Subcutaneous adipose tissue (tissue), 4 donors: ENCODE measurements around the gene MC1R. TPM values are rescaled to one million over a fixed set of nuclear protein-coding genes. Genes with fewer than 3 reads are reported as not detected.

Source experiments
- CTCF ChIP-seq: fragments of 450-650 bp; IDR thresholded peaks from one replicate; pipeline ENCODE4 v1.5.1; 2016; ENCODE audit warnings: low read depth, mild to moderate bottlenecking, control low read depth, antibody characterized with exemption, moderate library complexity
- total RNA-seq, 4 donors: library from RNA; depleted of rRNA; stranded (reverse); fragments of >200 nt; gene quantifications; one replicate each; pipeline ENCODE4 v1.1.0, GENCODE V29; 2016

Gene MC1R
- total RNA-seq, 4 donors from 2014 or later, result 0.98 to 5.3 (median 3.8) TPM

DNA sequence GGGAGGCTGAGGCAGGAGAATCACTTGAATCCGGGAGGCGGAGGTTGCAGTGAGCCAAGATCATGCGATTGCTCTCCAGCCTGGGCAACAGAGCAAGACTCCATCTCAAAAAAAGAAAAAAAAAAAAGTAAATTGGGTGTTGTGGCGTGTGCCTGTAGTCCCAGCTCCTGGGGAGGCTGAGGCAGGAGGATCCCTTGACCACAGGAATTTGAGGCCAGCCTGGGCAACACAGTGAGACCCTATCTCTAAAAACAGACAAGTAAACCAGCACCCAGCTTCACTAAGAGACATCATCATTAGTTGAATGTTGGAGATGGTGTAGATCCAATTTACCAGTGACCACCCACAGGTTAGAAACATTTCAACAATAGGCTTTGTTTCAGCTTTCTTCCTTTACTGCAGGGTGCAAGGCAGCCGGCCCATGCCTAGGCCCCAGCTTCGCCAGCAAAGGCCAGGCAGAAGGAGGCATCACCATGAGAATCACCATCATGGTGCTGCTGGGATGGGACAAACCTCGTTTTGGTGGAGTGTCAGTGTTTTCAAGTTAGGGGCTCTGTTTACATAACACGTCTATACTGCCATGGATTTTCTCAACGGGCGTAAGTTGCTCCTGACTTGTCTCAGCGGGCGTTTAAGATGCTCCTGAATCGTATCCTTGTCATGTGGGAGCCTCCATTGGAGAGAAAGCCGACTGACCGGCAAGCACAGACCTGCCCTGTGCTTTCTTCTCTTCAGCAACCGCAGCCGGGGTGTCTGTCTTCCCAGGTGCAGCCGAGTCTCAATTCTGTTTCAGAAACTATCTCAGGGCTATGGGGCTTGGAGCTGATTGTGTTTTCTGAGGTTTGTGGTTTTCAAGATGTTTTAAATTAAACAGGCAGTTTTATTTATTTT is 37.9 kb upstream of the MC1R start:
- TF ChIP-seq CTCF, result no peak

- no peak for TF ChIP-seq CTCF
These were observed 37.3 kb upstream of the MC1R start for GRCh38 chr16:89881368-89881730.

GRCh38 chr16:89883346-89884040 is 35.2 kb upstream of the MC1R start:
- TF ChIP-seq CTCF, result no peak

DNA sequence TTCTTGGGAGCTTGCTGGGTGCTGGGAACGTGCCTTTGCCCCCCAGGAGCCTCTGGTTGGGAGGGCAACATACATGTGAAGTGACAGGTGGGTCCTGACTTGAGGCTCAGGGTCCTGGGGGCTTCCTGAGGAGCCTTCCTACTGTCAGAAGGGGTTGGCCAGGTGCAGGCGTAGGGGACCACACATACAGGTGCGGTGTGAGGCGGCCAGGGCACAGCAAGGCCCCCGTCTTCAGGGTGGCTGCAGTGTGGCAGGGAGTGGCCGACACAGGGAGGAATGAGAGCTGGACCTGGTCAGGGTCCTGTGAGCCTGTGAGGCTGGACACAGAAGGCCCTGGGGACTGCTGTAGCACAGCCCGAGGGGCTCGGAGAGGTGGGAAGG is 34.6 kb upstream of the MC1R start:
- TF ChIP-seq CTCF, result no peak

DNA sequence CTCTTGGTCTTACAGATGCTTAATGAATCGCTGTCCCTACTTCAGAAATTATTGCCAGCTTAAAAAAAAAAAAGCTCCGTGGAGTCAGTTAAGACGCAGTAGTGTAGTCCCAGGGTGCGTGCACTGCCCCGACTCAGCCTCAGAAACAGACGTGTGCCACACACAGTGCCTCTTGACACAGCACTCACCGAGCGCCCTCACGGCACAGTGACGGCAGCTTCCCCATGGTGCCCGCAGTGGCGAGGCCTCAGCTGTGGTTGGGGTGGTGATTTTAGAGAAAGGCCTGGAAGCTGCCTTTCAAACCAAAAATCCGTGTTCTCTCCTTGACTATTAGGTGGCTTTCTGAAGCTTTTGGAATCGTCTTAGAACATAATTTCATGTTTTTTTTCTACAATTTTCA is 31.4 kb upstream of the MC1R start:
- TF ChIP-seq CTCF, result no peak

DNA sequence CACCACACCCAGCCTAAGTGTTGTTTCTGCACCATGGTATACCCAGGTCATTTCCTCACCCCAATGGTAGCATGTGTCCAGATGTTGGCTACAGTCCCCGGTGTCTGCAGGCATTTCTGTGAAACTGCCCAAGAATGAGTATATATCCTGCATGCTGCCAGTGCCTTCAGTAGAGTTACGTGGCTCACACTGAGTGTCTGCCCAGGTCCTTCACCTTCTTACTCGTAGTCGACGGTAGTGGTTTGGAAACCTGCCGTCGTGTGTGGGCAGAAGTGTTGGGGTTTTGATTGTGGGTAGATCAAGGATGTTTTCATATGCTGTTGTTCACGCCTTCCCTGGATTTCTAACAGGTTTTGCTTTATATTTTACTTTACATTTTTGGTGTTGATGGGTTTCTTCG is 28.5 kb upstream of the MC1R start:
- TF ChIP-seq CTCF, result no peak

DNA sequence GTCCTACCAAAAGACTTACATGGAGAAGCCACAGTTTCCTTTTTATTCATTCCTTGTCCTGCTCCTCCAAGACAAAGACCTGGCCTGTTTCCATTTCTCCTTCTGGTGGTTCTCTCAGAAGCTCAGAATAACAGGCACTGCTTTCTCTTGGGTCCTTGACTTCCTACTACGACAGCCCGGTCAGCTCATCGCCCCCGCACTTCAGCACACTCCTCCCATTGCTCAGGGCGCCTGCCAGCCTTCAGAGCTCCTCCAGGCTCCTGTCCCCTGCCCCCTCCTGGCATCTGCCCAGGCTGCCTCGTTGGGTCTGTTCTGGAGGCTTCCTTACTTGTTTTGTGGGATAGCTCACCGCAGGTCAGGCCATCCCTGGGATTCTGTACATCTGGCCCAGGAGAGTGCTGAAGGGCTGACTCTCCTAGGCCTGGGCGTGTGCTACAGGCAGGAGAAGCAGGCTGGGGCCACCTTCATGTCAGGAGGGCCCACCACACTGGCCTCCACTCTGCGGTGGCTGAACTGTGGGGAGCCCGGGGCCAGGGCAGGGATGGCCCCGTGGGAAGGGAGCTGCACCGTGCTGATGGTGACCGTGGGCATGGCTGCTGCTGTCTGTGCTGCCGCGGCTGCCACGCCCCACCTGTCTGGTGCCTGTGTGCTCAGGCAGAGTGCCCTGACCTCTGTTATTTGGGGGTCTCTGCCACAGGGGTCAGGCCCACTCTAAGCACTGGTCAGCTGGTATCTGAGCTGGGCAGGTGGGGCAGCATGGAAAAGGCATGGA is 27.6 kb upstream of the MC1R start:
- no peak for TF ChIP-seq CTCF
